GM21515 (cell line): ENCODE measurements around the gene NABP2.

ENCODE experiments used
- ATAC-seq: cut with Tn5 transposase; IDR thresholded peaks from one replicate; pipeline ENCODE4 v1.9.1; 2021; ENCODE audit not compliant: unreplicated experiment

The NABP2 gene

GRCh38 chr12:56212361-56212760 lies 11.8 kb upstream of the NABP2 start:
- no peak for ATAC-seq

GRCh38 chr12:56213878-56214277 lies 10.3 kb upstream of the NABP2 start:
- no peak for ATAC-seq

- no peak for ATAC-seq
Observed at GRCh38 chr12:56216461-56216860, 7.7 kb upstream of the NABP2 start.

GRCh38 chr12:56219840-56220239 lies 4.3 kb upstream of the NABP2 start:
- ATAC-seq, result no peak

GRCh38 chr12:56220611-56221231 lies 3.4 kb upstream of the NABP2 start:
- no peak for ATAC-seq

- ATAC-seq, result peak; percentile 17
Observed at GRCh38 chr12:56221232-56221756, 2.8 kb upstream of the NABP2 start.

GRCh38 chr12:56221757-56222530 lies 2.2 kb upstream of the NABP2 start, which contains the start of gene RNF41:
RNF41 (minus strand) TSS chr12:56221922; CDS start chr12:56214047, 7,875 bp downstream.
- ATAC-seq, result peak; percentile 76

- ATAC-seq, result no peak
Observed at GRCh38 chr12:56222531-56222895, 1.6 kb upstream of the NABP2 start.

GRCh38 chr12:56223571-56224101 lies 506 bp upstream of the NABP2 start:
- no peak for ATAC-seq

GRCh38 chr12:56224954-56225353 lies 812 bp downstream of the NABP2 start:
- no peak for ATAC-seq

GRCh38 chr12:56229082-56229481 lies 4.9 kb downstream of the NABP2 start:
- no peak for ATAC-seq

- no peak for ATAC-seq
Observed at GRCh38 chr12:56229916-56230431, 5.8 kb downstream of the NABP2 start, which contains the start of gene SLC39A5. SLC39A5 (plus strand) TSS chr12:56230051; CDS start chr12:56231275, 1,224 bp downstream.

- ATAC-seq, result no peak
Observed at GRCh38 chr12:56230432-56231183, 6.5 kb downstream of the NABP2 start.

GRCh38 chr12:56231184-56231582 lies 7.0 kb downstream of the NABP2 start:
- ATAC-seq, result no peak

- ATAC-seq, result no peak
Observed at GRCh38 chr12:56234746-56235436, 10.7 kb downstream of the NABP2 start.

GRCh38 chr12:56236091-56236490 lies 11.9 kb downstream of the NABP2 start:
- no peak for ATAC-seq

- ATAC-seq, result no peak
Observed at GRCh38 chr12:56236985-56237384, 12.8 kb downstream of the NABP2 start.

- no peak for ATAC-seq
Observed at GRCh38 chr12:56237552-56237951, 13.4 kb downstream of the NABP2 start.

- ATAC-seq, result no peak
Observed at GRCh38 chr12:56241424-56242303, 17.5 kb downstream of the NABP2 start.
